PC-9 (cell line): Measurements from ENCODE around the gene ELFN1.

Experiments
- EZH2 ChIP-seq: fragments of 200-600 bp; sonication (generic); IDR thresholded peaks from 2 replicates; pipeline ENCODE4 v1.8.0; 2017; ENCODE audit warnings: antibody characterized with exemption, low read depth
- TF ChIP-seq, protein P1 (sequence below): fragments of 200-600 bp; sonication (generic); conservative IDR thresholded peaks from 2 replicates; pipeline ENCODE4 v1.6.1; 2017; ENCODE audit warnings: mixed run types, antibody characterized with exemption, mild to moderate bottlenecking, moderate library complexity

DNA sequence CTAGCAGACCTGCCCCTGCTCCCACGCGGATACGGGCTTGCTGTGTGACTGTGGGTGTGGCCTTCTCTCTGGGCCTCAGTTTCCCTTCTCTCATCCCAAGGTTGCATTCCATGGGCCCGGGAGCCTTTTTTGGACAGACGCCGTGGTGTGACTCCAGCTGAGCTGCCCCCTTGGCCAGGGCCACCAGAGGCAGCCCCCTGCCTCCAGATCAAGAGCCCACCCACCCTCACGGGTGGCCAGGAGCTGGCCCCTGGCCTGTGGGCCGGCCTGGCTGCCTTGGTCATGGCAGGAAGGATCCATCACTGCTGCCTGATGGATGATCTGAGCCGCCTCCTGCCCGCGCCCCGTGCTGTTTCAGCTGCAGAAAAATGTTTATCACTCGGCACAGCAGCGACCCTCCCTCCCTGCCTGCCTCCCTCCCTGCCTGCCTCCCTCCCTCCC is 27.8 kb upstream of the ELFN1 start:
- TF ChIP-seq, protein P1, sequence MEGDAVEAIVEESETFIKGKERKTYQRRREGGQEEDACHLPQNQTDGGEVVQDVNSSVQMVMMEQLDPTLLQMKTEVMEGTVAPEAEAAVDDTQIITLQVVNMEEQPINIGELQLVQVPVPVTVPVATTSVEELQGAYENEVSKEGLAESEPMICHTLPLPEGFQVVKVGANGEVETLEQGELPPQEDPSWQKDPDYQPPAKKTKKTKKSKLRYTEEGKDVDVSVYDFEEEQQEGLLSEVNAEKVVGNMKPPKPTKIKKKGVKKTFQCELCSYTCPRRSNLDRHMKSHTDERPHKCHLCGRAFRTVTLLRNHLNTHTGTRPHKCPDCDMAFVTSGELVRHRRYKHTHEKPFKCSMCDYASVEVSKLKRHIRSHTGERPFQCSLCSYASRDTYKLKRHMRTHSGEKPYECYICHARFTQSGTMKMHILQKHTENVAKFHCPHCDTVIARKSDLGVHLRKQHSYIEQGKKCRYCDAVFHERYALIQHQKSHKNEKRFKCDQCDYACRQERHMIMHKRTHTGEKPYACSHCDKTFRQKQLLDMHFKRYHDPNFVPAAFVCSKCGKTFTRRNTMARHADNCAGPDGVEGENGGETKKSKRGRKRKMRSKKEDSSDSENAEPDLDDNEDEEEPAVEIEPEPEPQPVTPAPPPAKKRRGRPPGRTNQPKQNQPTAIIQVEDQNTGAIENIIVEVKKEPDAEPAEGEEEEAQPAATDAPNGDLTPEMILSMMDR, result no peak
- TF ChIP-seq EZH2, result no peak
